ENCODE measurements around the gene SKAP2.

SKAP2 gene

GRCh38 chr7:26652401-26653100 lies 211.8 kb downstream of the SKAP2 start:
- no peak for DNase-seq (ENCODE audit: low read depth)
- H3K4me3 ChIP-seq (ENCODE audit: low read depth, low read length): no peak overlapping the region
- no peak for TF ChIP-seq CTCF (IDR thresholded peaks at IDR 0.05; ENCODE audit: insufficient read depth, low read depth, low read length, missing control alignments)

- no peak for TF ChIP-seq CTCF (IDR thresholded peaks at IDR 0.05; ENCODE audit: insufficient read depth, low read depth, low read length, missing control alignments)
Observed at GRCh38 chr7:26650103-26650502, 214.3 kb downstream of the SKAP2 start.

GRCh38 chr7:26649388-26649787 lies 215.0 kb downstream of the SKAP2 start:
- H3K4me3 ChIP-seq (ENCODE audit: low read depth, low read length): no peak overlapping the region
- no peak for DNase-seq (ENCODE audit: low read depth)
- no peak for TF ChIP-seq CTCF (IDR thresholded peaks at IDR 0.05; ENCODE audit: insufficient read depth, low read depth, low read length, missing control alignments)

More at GRCh38 chr7:26650103-26650502, 214.3 kb downstream of the SKAP2 start:
- H3K4me3 ChIP-seq (ENCODE audit: low read depth, low read length): no peak overlapping the region
- no peak for DNase-seq (ENCODE audit: low read depth)

GRCh38 chr7:26648554-26648953 lies 215.8 kb downstream of the SKAP2 start:
- H3K4me3 ChIP-seq (ENCODE audit: low read depth, low read length): no peak overlapping the region
- no peak for TF ChIP-seq CTCF (IDR thresholded peaks at IDR 0.05; ENCODE audit: insufficient read depth, low read depth, low read length, missing control alignments)
- no peak for DNase-seq (ENCODE audit: low read depth)

GRCh38 chr7:26646336-26647048 lies 217.9 kb downstream of the SKAP2 start:
- TF ChIP-seq CTCF (IDR thresholded peaks at IDR 0.05; ENCODE audit: insufficient read depth, low read depth, low read length, missing control alignments): no peak
- no peak for DNase-seq (ENCODE audit: low read depth)
- H3K4me3 ChIP-seq (ENCODE audit: low read depth, low read length): no peak overlapping the region

- no peak for DNase-seq (ENCODE audit: low read depth)
- TF ChIP-seq CTCF (IDR thresholded peaks at IDR 0.05; ENCODE audit: insufficient read depth, low read depth, low read length, missing control alignments): no peak
- no peak overlapping the region for H3K4me3 ChIP-seq (ENCODE audit: low read depth, low read length)
Observed at GRCh38 chr7:26645121-26645520, 219.3 kb downstream of the SKAP2 start.
